MCF 10A (cell line): ENCODE results near the gene STK11. TPM values are rescaled to one million over a fixed set of nuclear protein-coding genes. Genes with fewer than 3 reads are reported as not detected.

Source experiments
- BruUV-seq: library from RNA; stranded (reverse); fragments of 400-500 nt; replicated peaks from 2 replicates; lab custom pipeline; 2021; lab: Mats Ljungman, UMichigan
- CTCF ChIA-PET: fragments of 300-600 bp; sonication (Branson Sonifier 250); formaldehyde crosslinking; extraction: SDS; loops from one replicate; lab custom pipeline; 2021; ENCODE audit warnings: antibody characterized with exemption, inconsistent platforms; lab: Yijun Ruan, JAX
- POLR2A ChIA-PET: fragments of 300-600, 350-650 bp; sonication (Branson Sonifier 250); formaldehyde crosslinking; extraction: SDS; loops from one replicate; lab custom pipeline; 2020; ENCODE audit warnings: antibody characterized with exemption, inconsistent platforms; lab: Yijun Ruan, JAX
- DNase-seq: peaks from one replicate; pipeline ENCODE4 v3.0.0-alpha.2; 2018; ENCODE audit not compliant: unreplicated experiment
- H3K27ac Mint-ChIP-seq: one replicate; pipeline ENCODE4 v1.8.0; 2022; ENCODE audit warnings: mild to moderate bottlenecking, low read depth, mixed read lengths; ENCODE audit not compliant: unreplicated experiment
- H3K27me3 Mint-ChIP-seq: one replicate; pipeline ENCODE4 v1.8.0; 2022; ENCODE audit warnings: mixed read lengths; ENCODE audit not compliant: insufficient read depth, unreplicated experiment
- H3K36me3 Mint-ChIP-seq: one replicate; pipeline ENCODE4 v1.8.0; 2022; ENCODE audit warnings: mild to moderate bottlenecking, moderate library complexity, mixed read lengths; ENCODE audit not compliant: insufficient read depth, unreplicated experiment
- H3K4me1 Mint-ChIP-seq: one replicate; pipeline ENCODE4 v1.8.0; 2022; ENCODE audit warnings: mixed read lengths; ENCODE audit not compliant: insufficient read depth, unreplicated experiment
- H3K4me3 Mint-ChIP-seq: one replicate; pipeline ENCODE4 v1.8.0; 2022; ENCODE audit warnings: mild to moderate bottlenecking, moderate library complexity, mixed read lengths; ENCODE audit not compliant: unreplicated experiment
- H3K9me3 Mint-ChIP-seq: one replicate; pipeline ENCODE4 v1.8.0; 2022; ENCODE audit warnings: mixed read lengths; ENCODE audit not compliant: unreplicated experiment
- intact Hi-C: fragments of 100-400 bp; cut with micrococcal nuclease; formaldehyde crosslinking; loops from 2 replicates; pipeline ENCODE4 v1.14.1; 2022
- total RNA-seq: library from RNA; stranded (reverse); gene quantifications from 2 replicates; pipeline ENCODE4 v1.2.3, GENCODE V29; 2022
- TF ChIP-seq, protein P1 (sequence below): fragments of 200-600 bp; IDR thresholded peaks from one replicate; pipeline ENCODE4 v1.8.0; 2022; ENCODE audit warnings: antibody characterized with exemption, mild to moderate bottlenecking; ENCODE audit not compliant: unreplicated experiment

The STK11 gene
- total RNA-seq, 1 experiment from 2014 or later, result 65.6 TPM

DNA sequence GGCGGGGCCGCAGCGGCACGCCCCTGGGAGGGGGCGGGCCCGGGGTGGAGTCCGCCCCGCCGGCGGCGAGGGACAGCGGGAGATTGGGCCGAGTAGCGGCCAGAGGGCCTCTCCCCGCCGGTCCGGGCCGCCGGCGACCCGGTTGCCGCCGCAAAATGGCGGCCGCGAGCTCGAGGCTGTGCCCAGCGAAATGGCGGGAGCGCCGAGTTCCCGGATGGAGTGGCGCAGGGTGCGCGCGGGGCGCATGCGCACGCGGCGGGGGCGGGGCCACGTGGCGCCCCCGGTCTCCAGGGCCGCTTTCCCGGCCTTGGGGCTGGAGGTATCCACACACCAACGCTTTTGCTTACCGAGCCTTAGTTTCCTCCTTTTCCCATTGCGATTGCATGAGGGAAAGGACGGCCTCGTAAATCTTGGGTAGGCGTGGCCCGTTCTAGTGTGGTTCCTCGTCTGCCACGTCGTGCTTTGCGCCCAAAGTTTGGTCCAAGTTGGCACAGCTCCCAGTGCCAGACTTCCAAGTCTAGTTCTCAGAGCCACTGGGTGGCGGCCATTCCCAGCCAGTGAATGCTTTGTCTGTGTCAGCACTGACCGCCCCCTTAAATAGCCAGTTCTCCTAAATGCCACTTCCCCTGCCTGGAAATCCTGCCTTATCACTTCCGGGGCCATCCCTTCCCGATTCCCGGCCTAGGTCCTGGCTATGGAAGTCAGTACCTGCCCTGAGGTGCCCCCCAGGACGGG lies 64.1 kb downstream of the STK11 start:
- TF ChIP-seq, protein P1, sequence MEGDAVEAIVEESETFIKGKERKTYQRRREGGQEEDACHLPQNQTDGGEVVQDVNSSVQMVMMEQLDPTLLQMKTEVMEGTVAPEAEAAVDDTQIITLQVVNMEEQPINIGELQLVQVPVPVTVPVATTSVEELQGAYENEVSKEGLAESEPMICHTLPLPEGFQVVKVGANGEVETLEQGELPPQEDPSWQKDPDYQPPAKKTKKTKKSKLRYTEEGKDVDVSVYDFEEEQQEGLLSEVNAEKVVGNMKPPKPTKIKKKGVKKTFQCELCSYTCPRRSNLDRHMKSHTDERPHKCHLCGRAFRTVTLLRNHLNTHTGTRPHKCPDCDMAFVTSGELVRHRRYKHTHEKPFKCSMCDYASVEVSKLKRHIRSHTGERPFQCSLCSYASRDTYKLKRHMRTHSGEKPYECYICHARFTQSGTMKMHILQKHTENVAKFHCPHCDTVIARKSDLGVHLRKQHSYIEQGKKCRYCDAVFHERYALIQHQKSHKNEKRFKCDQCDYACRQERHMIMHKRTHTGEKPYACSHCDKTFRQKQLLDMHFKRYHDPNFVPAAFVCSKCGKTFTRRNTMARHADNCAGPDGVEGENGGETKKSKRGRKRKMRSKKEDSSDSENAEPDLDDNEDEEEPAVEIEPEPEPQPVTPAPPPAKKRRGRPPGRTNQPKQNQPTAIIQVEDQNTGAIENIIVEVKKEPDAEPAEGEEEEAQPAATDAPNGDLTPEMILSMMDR, result no peak
- TSS peak; percentile 58 for BruUV-seq
- Mint-ChIP-seq H3K27ac (peak overlapping the region; percentile 89), H3K27me3 (no peaks in the 10 kb centered on the region), H3K9me3 (no peaks in the 10 kb centered on the region), H3K4me3 (peak overlapping the region; percentile 84), H3K4me1 (peaks cover 24% of the 10 kb centered on the region), H3K36me3 (peaks cover 65% of the 10 kb centered on the region)
- CTCF ChIA-PET, result interaction anchor here (0.6 to 4.9 kb wide), 3 partner anchors 24 to 31 kb away, joined by 3 to 144 read pairs (median 3); no protein-coding TSS in a partner anchor
- DNase-seq, result peak; percentile 78
- POLR2A ChIA-PET, result interaction anchor here (0.7 to 6.2 kb wide), 36 partner anchors 8 to 1096 kb away, joined by 3 to 240 read pairs (median 5); partner anchors contain the start of genes ARHGAP45, ATP5F1D, CNN2 and GPX4
- intact Hi-C loops, result loop anchor here (10.0 kb wide), 1 partner anchor 115 kb away; the partner anchor contains the start of gene NDUFS7

DNA sequence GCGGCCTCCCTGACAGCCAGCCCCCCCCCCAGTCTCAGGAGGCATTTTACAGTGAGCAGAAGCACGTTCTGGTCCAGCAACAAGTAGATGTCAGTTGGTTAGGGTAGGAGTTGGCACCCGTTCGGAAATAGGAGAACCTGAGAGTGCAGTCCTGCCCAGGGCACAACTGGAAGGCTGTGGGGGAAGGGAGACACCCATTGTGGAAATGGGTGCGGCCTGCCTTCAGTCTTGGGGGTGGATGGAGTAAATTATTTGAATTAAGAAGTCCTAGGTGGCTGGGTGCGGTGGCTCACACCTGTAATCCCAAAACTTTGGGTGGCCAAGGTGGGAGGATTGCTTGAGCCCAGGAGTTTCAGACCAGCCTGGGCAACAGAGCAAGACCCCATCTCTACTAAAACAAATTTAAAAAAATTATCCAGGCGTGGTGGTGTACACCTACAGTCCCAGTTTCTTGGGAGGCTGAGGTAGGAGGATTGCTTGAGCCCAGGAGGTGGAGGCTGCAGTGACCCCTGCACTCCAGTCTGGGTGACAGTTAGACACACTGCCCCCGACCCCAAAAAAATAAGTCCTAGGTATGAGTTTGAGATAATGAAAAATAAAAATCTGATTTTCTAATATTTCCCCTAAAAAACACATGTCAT lies 64.8 kb downstream of the STK11 start:
- H3K9me3 Mint-ChIP-seq, result no peaks in the 10 kb centered on the region
- peak overlapping the region; percentile 84 for H3K4me3 Mint-ChIP-seq
- no peaks in the 10 kb centered on the region for H3K27me3 Mint-ChIP-seq
- BruUV-seq, result no TSS peak
- H3K4me1 Mint-ChIP-seq, result peaks cover 20% of the 10 kb centered on the region
- peaks cover 71% of the 10 kb centered on the region for H3K36me3 Mint-ChIP-seq
- POLR2A ChIA-PET, result interaction anchor here (1.7 to 6.2 kb wide), 3 partner anchors 18 to 26 kb away, joined by 17 to 240 read pairs (median 62); partner anchors contain the start of gene ATP5F1D
- intact Hi-C loops, result loop anchor here (10.0 kb wide), 1 partner anchor 114 kb away; the partner anchor contains the start of gene NDUFS7
- H3K27ac Mint-ChIP-seq, result peak overlapping the region; percentile 80
- TF ChIP-seq, protein P1, result no peak
- CTCF ChIA-PET, result no interaction called here
- peak; percentile 69 for DNase-seq

DNA sequence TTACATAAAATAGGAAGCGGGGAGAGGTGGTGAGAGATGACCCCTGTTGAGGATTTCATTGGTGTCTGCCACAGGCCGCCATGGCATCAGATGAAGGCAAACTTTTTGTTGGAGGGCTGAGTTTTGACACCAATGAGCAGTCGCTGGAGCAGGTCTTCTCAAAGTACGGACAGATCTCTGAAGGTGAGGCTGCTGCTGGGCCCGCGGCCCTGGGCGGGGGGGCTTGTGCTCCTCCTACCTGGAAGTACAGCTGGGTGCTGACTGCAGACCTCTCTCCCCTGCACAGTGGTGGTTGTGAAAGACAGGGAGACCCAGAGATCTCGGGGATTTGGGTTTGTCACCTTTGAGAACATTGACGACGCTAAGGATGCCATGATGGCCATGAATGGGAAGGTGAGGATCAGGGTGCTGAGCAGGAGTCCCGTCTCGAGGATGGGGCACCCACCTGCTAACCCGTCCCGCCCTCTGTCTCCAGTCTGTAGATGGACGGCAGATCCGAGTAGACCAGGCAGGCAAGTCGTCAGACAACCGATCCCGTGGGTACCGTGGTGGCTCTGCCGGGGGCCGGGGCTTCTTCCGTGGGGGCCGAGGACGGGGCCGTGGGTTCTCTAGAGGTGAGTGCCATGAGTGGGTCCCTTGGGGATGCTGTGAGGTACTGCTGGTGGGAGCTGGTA lies 65.4 kb downstream of the STK11 start:
- peak overlapping the region; percentile 84 for H3K4me3 Mint-ChIP-seq
- ChIA-PET POLR2A (interaction anchor here (0.5 to 0.6 kb wide), 2 partner anchors 368 to 1057 kb away, joined by 3 read pairs; partner anchors contain the start of genes LSM7 and SPPL2B), CTCF (interaction anchor here (0.7 kb wide), 2 partner anchors 38 to 244 kb away, joined by 3 read pairs; no protein-coding TSS in a partner anchor)
- intact Hi-C loops, result loop anchor here (10.0 kb wide), 1 partner anchor 114 kb away; the partner anchor contains the start of gene NDUFS7
- no peaks in the 10 kb centered on the region for H3K27me3 Mint-ChIP-seq
- BruUV-seq, result no TSS peak
- no peaks in the 10 kb centered on the region for H3K9me3 Mint-ChIP-seq
- H3K36me3 Mint-ChIP-seq, result peaks cover 74% of the 10 kb centered on the region
- H3K27ac Mint-ChIP-seq, result no peak overlapping the region
- TF ChIP-seq, protein P1, result no peak
- DNase-seq, result no peak
- H3K4me1 Mint-ChIP-seq, result peaks cover 18% of the 10 kb centered on the region
